Activated CD4-positive, CD25-positive, alpha-beta regulatory T cell treated with anti-CD3 and anti-CD28 coated beads, Interleukin-2, amount 50 U/mL, for 16 hours (primary cell): ENCODE data around the gene MFSD6.
"Not testable (repeated sequence)": the region's sequence is repeated elsewhere in the genome, so short reads cannot be mapped to it uniquely, and the experiment has no call there.

Experiments
- DNase-seq: peaks from one replicate; pipeline ENCODE4 v3.0.0-alpha.2; 2020; ENCODE audit warnings: low read depth, low spot score

The MFSD6 gene

GRCh38 chr2:190466819-190467446 is 58.8 kb downstream of the MFSD6 start:
- no peak for DNase-seq

GRCh38 chr2:190467575-190468083 is 59.5 kb downstream of the MFSD6 start:
- DNase-seq, result no peak

- DNase-seq, result not testable (repeated sequence)
These were observed 60.2 kb downstream of the MFSD6 start for GRCh38 chr2:190468354-190468753.

- DNase-seq, result no peak
These were observed 60.8 kb downstream of the MFSD6 start for GRCh38 chr2:190468814-190469569.

- no peak for DNase-seq
These were observed 61.6 kb downstream of the MFSD6 start for GRCh38 chr2:190469771-190470170.

GRCh38 chr2:190470256-190470826 is 62.2 kb downstream of the MFSD6 start:
- no peak for DNase-seq

GRCh38 chr2:190477661-190478454 is 69.7 kb downstream of the MFSD6 start:
- no peak for DNase-seq

- DNase-seq, result no peak
These were observed 70.5 kb downstream of the MFSD6 start for GRCh38 chr2:190478572-190479195.

GRCh38 chr2:190481339-190481738 is 73.2 kb downstream of the MFSD6 start:
- DNase-seq, result no peak

- no peak for DNase-seq
These were observed 74.3 kb downstream of the MFSD6 start for GRCh38 chr2:190482451-190482850.

- no peak for DNase-seq
These were observed 78.0 kb downstream of the MFSD6 start for GRCh38 chr2:190486037-190486623.

- DNase-seq, result no peak
These were observed 80.5 kb downstream of the MFSD6 start for GRCh38 chr2:190488516-190489233.

- no peak for DNase-seq
These were observed 81.3 kb downstream of the MFSD6 start for GRCh38 chr2:190489475-190489874.

- DNase-seq, result no peak
These were observed 82.3 kb downstream of the MFSD6 start for GRCh38 chr2:190490502-190490901.

- DNase-seq, result no peak
These were observed 84.9 kb downstream of the MFSD6 start for GRCh38 chr2:190493095-190493494.

- not testable (repeated sequence) for DNase-seq
These were observed 86.6 kb downstream of the MFSD6 start for GRCh38 chr2:190494600-190495227.

GRCh38 chr2:190497428-190497827 is 89.3 kb downstream of the MFSD6 start:
- no peak for DNase-seq

GRCh38 chr2:190499273-190499672 is 91.1 kb downstream of the MFSD6 start:
- DNase-seq, result no peak

- DNase-seq, result no peak
These were observed 91.9 kb downstream of the MFSD6 start for GRCh38 chr2:190500054-190500502.

GRCh38 chr2:190501231-190501630 is 93.1 kb downstream of the MFSD6 start:
- no peak for DNase-seq
